ENCODE results near the gene ZNF181.
"Not testable (repeated sequence)": the region's sequence is repeated elsewhere in the genome, so short reads cannot be mapped to it uniquely, and the experiment has no call there.

The ZNF181 gene

GRCh38 chr19:34733746-34734536 lies at the start of gene ZNF181:
ZNF181 (plus strand) TSS chr19:34734243; CDS start chr19:34735038, 795 bp downstream.
- H3K36me3 Mint-ChIP-seq, result peaks cover 33% of the 10 kb centered on the region
- CTCF ChIA-PET, result interaction anchor here (0.9 kb wide), 1 partner anchor 58 kb away, joined by 3 read pairs; no protein-coding TSS in a partner anchor
- peak within 1 kb of the TSS; percentile 97 for H3K27ac Mint-ChIP-seq
- peaks cover 17% of the 10 kb centered on the region for H3K9me3 Mint-ChIP-seq
- peak within 1 kb of the TSS; percentile 92 for H3K4me3 Mint-ChIP-seq
- peaks cover 26% of the 10 kb centered on the region for H3K4me1 Mint-ChIP-seq
- peaks cover 7% of the 10 kb centered on the region for H3K27me3 Mint-ChIP-seq
- peak; percentile 89 for DNase-seq

DNA sequence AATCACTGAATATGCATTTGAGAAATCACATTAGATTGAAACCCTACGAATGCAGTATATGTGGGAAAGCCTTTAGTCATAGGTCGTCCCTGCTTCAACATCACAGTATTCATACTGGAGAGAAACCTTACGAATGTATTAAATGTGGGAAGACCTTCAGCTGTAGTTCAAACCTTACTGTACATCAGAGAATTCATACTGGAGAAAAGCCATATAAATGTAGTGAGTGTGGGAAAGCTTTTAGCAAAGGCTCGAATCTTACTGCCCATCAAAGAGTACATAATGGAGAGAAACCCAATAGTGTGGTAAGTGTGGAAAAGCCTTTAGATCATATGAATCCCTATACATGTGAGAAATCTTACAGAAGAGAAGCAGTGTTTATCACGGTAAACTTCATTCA lies 48.8 kb upstream of the ZNF181 start:
- Mint-ChIP-seq H3K36me3 (peaks cover 50% of the 10 kb centered on the region), H3K9me3 (peaks cover 77% of the 10 kb centered on the region), H3K27me3 (peaks cover 12% of the 10 kb centered on the region)
- H3K4me3 Mint-ChIP-seq, H3K4me1 Mint-ChIP-seq, CTCF ChIA-PET, H3K27ac Mint-ChIP-seq, DNase-seq: not testable (repeated sequence)

DNA sequence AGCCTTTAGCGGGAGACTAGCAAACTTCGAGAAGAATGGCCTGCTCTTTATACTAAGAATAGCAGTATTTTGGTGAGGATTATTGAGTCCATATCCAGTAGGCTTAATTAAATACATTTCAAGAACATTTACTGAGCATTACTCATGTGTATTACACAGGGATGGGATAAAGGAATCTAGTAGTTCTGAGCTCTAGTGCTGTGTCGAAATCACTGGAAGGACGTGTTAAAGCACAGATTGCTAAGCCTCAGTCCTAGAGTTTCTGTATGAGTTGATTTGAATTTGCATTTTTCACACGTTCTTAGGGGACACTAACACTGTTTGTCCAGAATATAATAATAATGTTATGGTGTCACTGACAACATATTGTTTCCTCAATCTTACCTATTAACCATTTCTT lies 47.6 kb upstream of the ZNF181 start:
- Mint-ChIP-seq H3K9me3 (peaks cover 75% of the 10 kb centered on the region), H3K27ac (no peak overlapping the region), H3K27me3 (peaks cover 12% of the 10 kb centered on the region), H3K4me3 (no peak overlapping the region), H3K4me1 (no peaks in the 10 kb centered on the region), H3K36me3 (peaks cover 39% of the 10 kb centered on the region)
- CTCF ChIA-PET, result interaction anchor here (1.0 kb wide), 1 partner anchor 48 kb away, joined by 3 read pairs; no protein-coding TSS in a partner anchor
- DNase-seq, result no peak

- no peak overlapping the region for H3K4me3 Mint-ChIP-seq
- DNase-seq, result no peak
- H3K9me3 Mint-ChIP-seq, result peaks cover 72% of the 10 kb centered on the region
- peaks cover 12% of the 10 kb centered on the region for H3K27me3 Mint-ChIP-seq
- no peak overlapping the region for H3K27ac Mint-ChIP-seq
- H3K4me1 Mint-ChIP-seq, result no peaks in the 10 kb centered on the region
- CTCF ChIA-PET, result no interaction called here
- peaks cover 30% of the 10 kb centered on the region for H3K36me3 Mint-ChIP-seq
Observed at GRCh38 chr19:34687348-34687747, 46.7 kb upstream of the ZNF181 start.

DNA sequence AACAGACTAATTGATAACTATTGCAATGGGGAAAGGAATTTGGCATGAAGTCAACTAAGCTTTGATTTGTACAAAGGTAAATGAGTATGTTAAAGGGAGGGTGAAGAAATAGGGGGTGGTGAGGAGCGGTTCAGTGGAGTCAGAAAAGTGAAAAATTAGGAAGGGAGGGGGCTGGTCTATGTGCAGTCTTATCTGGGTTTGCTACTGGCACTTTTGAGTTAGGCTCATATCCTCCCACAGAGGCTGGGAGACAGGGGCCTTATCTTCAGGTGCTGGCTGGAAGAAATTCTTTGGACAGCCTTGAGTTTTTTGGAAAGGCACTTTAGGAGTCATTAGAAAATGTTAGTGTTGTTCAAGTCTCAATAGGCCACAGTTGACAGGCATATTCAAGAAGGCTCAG lies 45.5 kb upstream of the ZNF181 start:
- peaks cover 62% of the 10 kb centered on the region for H3K9me3 Mint-ChIP-seq
- no peak overlapping the region for H3K27ac Mint-ChIP-seq
- H3K27me3 Mint-ChIP-seq, result peaks cover 12% of the 10 kb centered on the region
- no peak overlapping the region for H3K4me3 Mint-ChIP-seq
- CTCF ChIA-PET, result no interaction called here
- no peaks in the 10 kb centered on the region for H3K4me1 Mint-ChIP-seq
- H3K36me3 Mint-ChIP-seq, result peaks cover 20% of the 10 kb centered on the region
- DNase-seq, result no peak

GRCh38 chr19:34690372-34690771 lies 43.7 kb upstream of the ZNF181 start:
- no peak overlapping the region for H3K4me3 Mint-ChIP-seq
- H3K27ac Mint-ChIP-seq, result no peak overlapping the region
- CTCF ChIA-PET, result no interaction called here
- H3K9me3 Mint-ChIP-seq, result peaks cover 56% of the 10 kb centered on the region
- DNase-seq, result no peak
- H3K27me3 Mint-ChIP-seq, result peaks cover 12% of the 10 kb centered on the region
- no peaks in the 10 kb centered on the region for H3K4me1 Mint-ChIP-seq
- peaks cover 9% of the 10 kb centered on the region for H3K36me3 Mint-ChIP-seq

DNA sequence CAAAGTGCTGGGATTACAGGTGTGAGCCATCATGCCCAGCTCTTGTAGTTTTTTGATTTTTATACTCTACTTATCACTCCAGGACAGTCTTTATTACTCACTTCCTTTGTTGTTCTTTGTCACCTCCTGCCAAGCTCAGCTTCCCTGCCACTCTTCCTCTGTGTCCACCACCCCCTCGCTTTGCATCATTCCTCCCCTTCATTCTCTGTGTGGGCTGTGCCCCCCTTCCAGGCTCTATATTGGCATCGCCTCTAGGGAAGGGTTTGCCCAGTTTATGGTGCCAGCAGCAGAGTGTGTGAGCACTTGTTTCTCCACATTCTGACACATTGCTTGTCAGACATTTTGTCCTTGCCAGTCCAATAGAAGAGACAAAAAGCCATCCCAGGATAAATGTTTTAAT lies 41.5 kb upstream of the ZNF181 start:
- Mint-ChIP-seq H3K27me3 (peaks cover 18% of the 10 kb centered on the region), H3K4me3 (no peak overlapping the region), H3K27ac (no peak overlapping the region), H3K36me3 (peaks cover 2% of the 10 kb centered on the region), H3K9me3 (peaks cover 37% of the 10 kb centered on the region), H3K4me1 (no peaks in the 10 kb centered on the region)
- CTCF ChIA-PET, result no interaction called here
- DNase-seq, result no peak

- no peaks in the 10 kb centered on the region for H3K36me3 Mint-ChIP-seq
- no peaks in the 10 kb centered on the region for H3K4me1 Mint-ChIP-seq
- CTCF ChIA-PET, result no interaction called here
- H3K4me3 Mint-ChIP-seq, result no peak overlapping the region
- peaks cover 13% of the 10 kb centered on the region for H3K9me3 Mint-ChIP-seq
- peaks cover 3% of the 10 kb centered on the region for H3K27me3 Mint-ChIP-seq
- H3K27ac Mint-ChIP-seq, result no peak overlapping the region
- DNase-seq, result no peak
Observed at GRCh38 chr19:34707661-34708060, 26.4 kb upstream of the ZNF181 start.

GRCh38 chr19:34711890-34712289 lies 22.2 kb upstream of the ZNF181 start:
- CTCF ChIA-PET, result interaction anchor here (1.3 to 2.7 kb wide), 5 partner anchors 70 to 212 kb away, joined by 3 to 18 read pairs (median 6); no protein-coding TSS in a partner anchor
- H3K4me1 Mint-ChIP-seq, result no peaks in the 10 kb centered on the region
- no peak for DNase-seq
- peaks cover 23% of the 10 kb centered on the region for H3K9me3 Mint-ChIP-seq
- H3K27ac Mint-ChIP-seq, result no peak overlapping the region
- no peak overlapping the region for H3K4me3 Mint-ChIP-seq
- no peaks in the 10 kb centered on the region for H3K36me3 Mint-ChIP-seq
- peaks cover 7% of the 10 kb centered on the region for H3K27me3 Mint-ChIP-seq

- no peaks in the 10 kb centered on the region for H3K4me1 Mint-ChIP-seq
- H3K27me3 Mint-ChIP-seq, result peaks cover 7% of the 10 kb centered on the region
- peak; percentile 65 for DNase-seq
- H3K36me3 Mint-ChIP-seq, result no peaks in the 10 kb centered on the region
- H3K27ac Mint-ChIP-seq, result no peak overlapping the region
- peaks cover 21% of the 10 kb centered on the region for H3K9me3 Mint-ChIP-seq
- H3K4me3 Mint-ChIP-seq, result no peak overlapping the region
- CTCF ChIA-PET, result interaction anchor here (0.6 to 2.7 kb wide), 11 partner anchors 23 to 216 kb away, joined by 3 to 18 read pairs (median 3); no protein-coding TSS in a partner anchor
Observed at GRCh38 chr19:34712395-34713261, 21.4 kb upstream of the ZNF181 start.

DNA sequence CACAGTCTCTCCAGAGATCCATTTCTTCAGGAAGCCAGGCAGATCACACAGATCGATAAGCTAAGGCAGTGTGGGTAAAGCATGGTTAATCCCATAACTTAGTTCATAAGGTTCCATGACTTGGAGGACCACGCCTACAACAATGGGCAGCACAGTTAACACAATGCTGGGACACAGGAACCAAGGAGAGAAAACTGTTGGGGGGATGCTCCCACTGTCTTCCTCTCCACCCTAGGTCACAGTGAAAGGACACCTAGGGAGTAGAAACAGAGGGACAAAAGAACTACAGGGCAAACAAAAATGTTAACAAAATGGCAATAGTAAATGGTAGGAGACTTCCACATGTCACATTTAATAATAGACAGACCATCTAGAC lies 20.8 kb upstream of the ZNF181 start:
- CTCF ChIA-PET, result interaction anchor here (0.6 to 2.7 kb wide), 11 partner anchors 23 to 216 kb away, joined by 3 to 18 read pairs (median 3); no protein-coding TSS in a partner anchor
- no peak for DNase-seq
- Mint-ChIP-seq H3K9me3 (peaks cover 21% of the 10 kb centered on the region), H3K27ac (no peak overlapping the region), H3K36me3 (no peaks in the 10 kb centered on the region), H3K4me1 (no peaks in the 10 kb centered on the region), H3K4me3 (no peak overlapping the region), H3K27me3 (peaks cover 4% of the 10 kb centered on the region)

DNA sequence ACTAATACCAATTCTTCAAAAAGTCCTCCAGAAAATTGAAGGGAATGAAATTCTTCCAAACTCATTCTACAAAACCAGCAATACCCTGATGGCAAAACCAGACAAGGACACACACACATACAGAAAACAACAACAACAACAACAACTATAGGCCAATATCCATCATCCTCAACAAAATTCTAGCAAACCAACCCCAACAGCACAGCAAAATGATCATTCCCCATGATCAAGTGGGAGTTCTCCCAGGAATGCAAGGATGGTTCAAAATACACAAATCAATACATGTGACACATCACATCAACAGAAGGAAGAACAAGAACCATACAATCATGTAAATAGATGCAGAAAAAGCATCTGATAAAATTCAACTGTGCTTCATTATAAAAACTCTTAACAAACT lies 18.7 kb upstream of the ZNF181 start:
- no peak overlapping the region for H3K27ac Mint-ChIP-seq
- H3K4me3 Mint-ChIP-seq, result no peak overlapping the region
- H3K4me1 Mint-ChIP-seq, result no peaks in the 10 kb centered on the region
- no peaks in the 10 kb centered on the region for H3K36me3 Mint-ChIP-seq
- DNase-seq, result no peak
- H3K9me3 Mint-ChIP-seq, result peaks cover 21% of the 10 kb centered on the region
- H3K27me3 Mint-ChIP-seq, result peaks cover 4% of the 10 kb centered on the region
- CTCF ChIA-PET, result no interaction called here

DNA sequence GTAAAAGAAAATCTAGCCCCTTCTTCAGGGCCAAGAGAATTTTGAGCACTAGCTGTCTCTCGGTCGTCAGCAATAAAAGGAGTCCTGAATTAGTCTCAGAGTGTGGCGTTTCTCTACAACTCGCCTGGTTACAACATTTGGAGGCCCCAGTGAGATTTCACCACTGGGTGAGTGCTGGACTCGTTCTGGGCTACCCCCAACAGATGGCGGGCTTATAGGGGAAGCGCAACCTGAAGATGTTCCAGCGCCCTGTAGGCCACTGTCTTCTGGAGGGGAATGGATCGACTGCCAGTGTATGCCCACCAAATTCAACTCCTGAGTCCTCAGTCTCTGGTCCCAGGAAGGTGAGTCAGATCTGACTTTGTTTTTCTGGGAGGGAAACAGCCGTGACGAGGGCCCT lies 11.7 kb upstream of the ZNF181 start:
- CTCF ChIA-PET, result no interaction called here
- Mint-ChIP-seq H3K9me3 (no peaks in the 10 kb centered on the region), H3K4me3 (no peak overlapping the region), H3K36me3 (no peaks in the 10 kb centered on the region), H3K27me3 (peaks cover 34% of the 10 kb centered on the region), H3K4me1 (no peaks in the 10 kb centered on the region), H3K27ac (no peak overlapping the region)
- no peak for DNase-seq

DNA sequence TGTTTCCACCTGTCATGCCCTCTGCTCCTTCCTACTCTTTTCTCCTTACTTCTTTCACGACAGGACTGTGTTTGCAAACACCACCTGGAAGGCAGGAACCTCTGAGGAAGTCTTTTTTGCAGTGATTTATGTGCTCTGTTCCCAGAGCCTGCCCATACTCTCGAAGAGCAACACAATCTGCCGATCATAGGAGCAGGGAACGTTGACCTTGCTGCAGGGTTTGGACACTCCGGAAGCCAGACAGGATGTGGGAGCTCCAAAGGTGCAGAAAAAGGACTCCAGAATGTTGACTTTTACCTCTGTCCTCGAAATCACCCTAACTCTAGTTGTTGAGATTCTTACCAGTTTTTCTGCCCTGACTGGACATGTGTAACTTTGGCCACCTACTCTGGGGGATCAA lies 8.6 kb upstream of the ZNF181 start:
- no peaks in the 10 kb centered on the region for H3K4me1 Mint-ChIP-seq
- no peaks in the 10 kb centered on the region for H3K36me3 Mint-ChIP-seq
- no peaks in the 10 kb centered on the region for H3K9me3 Mint-ChIP-seq
- DNase-seq, result no peak
- H3K27ac Mint-ChIP-seq, result no peak overlapping the region
- no peak overlapping the region for H3K4me3 Mint-ChIP-seq
- CTCF ChIA-PET, result no interaction called here
- H3K27me3 Mint-ChIP-seq, result peaks cover 34% of the 10 kb centered on the region
